Measurements from ENCODE around the gene ATRNL1. TPM values are rescaled to one million over a fixed set of nuclear protein-coding genes. Genes with fewer than 3 reads are reported as not detected.

ATRNL1 gene
- total and polyA plus RNA-seq, 2 of the 8 experiments (the other 6 are each of a cell fraction or from before 2014, with no cell fraction given): 5.1 to 17.6 TPM

GRCh38 chr10:115093776-115094408 is 727 bp downstream of the ATRNL1 start:
- CTCF ChIA-PET (ENCODE audit: partially characterized antibody): interaction anchor here (0.7 to 3.6 kb wide), 7 partner anchors 10 to 613 kb away, joined by 3 to 19 read pairs (median 3); no protein-coding TSS in a partner anchor
- Histone ChIP-seq H3K14ac (ENCODE audit: insufficient read length) (no peak overlapping the region), H3K79me1 (ENCODE audit: low read depth, low read length) (no peaks in the 10 kb centered on the region), H3K4me2 (ENCODE audit: insufficient read depth in 1 of 2, low read depth in 2 of 2, low read length in 2 of 2) (peak overlapping the region; percentile 88 to 89), H3K4ac (replicated peaks; ENCODE audit: insufficient read length, low read depth, low read length) (no peak overlapping the region), H3K56ac (replicated peaks; ENCODE audit: insufficient read length, low read depth, low read length) (no peak overlapping the region), H4K91ac (replicated peaks; ENCODE audit: insufficient read length, low read length) (no peak overlapping the region), H4K20me1 (replicated peaks in 1 of 2; ENCODE audit: control insufficient read depth in 1 of 2, insufficient read depth in 2 of 2, low read length in 2 of 2) (peaks cover 0 to 2% of the 10 kb centered on the region in 2 experiments), H2BK5ac (ENCODE audit: low read depth, low read length) (no peak overlapping the region), H2AK5ac (ENCODE audit: low read depth, low read length) (no peak overlapping the region), H3K27me3 (replicated peaks in 1 of 4; ENCODE audit: control insufficient read depth in 3 of 4, extremely low read depth in 1 of 4, insufficient read depth in 3 of 4, low read length in 3 of 4) (peaks cover 0 to 20% (median 10%) of the 10 kb centered on the region in 4 experiments; a peak in 4 of 7 replicates), H2BK12ac (ENCODE audit: low read depth, low read length) (no peak overlapping the region), H3K27ac (ENCODE audit: low read depth, low read length) (no peak overlapping the region; the same call in 1 of the 2 replicates), H3K4me3 (ENCODE audit: extremely low read depth in 1 of 4, insufficient read depth in 2 of 4, low read depth in 3 of 4, low read length in 4 of 4) (peak overlapping the region; percentile 70 to 95 (median 78)), H3K4me1 (replicated peaks in 1 of 4; ENCODE audit: control insufficient read depth in 3 of 4, insufficient read depth in 4 of 4, low read length in 3 of 4) (peaks cover 0 to 8% (median under 1%) of the 10 kb centered on the region in 4 experiments; a peak in 3 of 7 replicates), H3K79me2 (ENCODE audit: control insufficient read depth in 1 of 2, insufficient read depth in 2 of 2, low read length in 2 of 2) (0 out of 4 replicates have a peak, but pooled peaks cover 0 to 7% of the 10 kb centered on the region in 2 experiments), H3K23me2 (ENCODE audit: low read depth, low read length) (peaks cover 7% of the 10 kb centered on the region; the same call in 1 of the 2 replicates), H3K23ac (ENCODE audit: insufficient read length) (no peak overlapping the region), H3K18ac (ENCODE audit: extremely low read depth, low read length) (peak overlapping the region; percentile 48; the same call in 1 of the 2 replicates), H2AFZ (ENCODE audit: low read length) (no peak overlapping the region; the same call in 1 of the 2 replicates), H3K9ac (replicated peaks in 1 of 4; ENCODE audit: extremely low read depth in 1 of 4, low read depth in 3 of 4, low read length in 3 of 4) (peak overlapping the region in 1 of 4 experiments; percentile 24; a peak in 3 of 7 replicates), H2BK120ac (replicated peaks; ENCODE audit: low read depth, low read length) (no peak overlapping the region), H3K9me3 (ENCODE audit: insufficient read depth in 2 of 2, low read depth in 1 of 2, low read length in 1 of 2) (no peaks in the 10 kb centered on the region), H4K8ac (ENCODE audit: extremely low read depth, insufficient read depth, low read length) (peak overlapping the region; percentile 89; the same call in 1 of the 2 replicates), H3K36me3 (ENCODE audit: control insufficient read depth in 2 of 4, insufficient read depth in 4 of 4, low read length in 3 of 4) (no peaks in the 10 kb centered on the region), H2BK20ac (ENCODE audit: low read length) (no peak overlapping the region), H4K5ac (ENCODE audit: insufficient read length, low read depth, low read length) (no peak overlapping the region), H2BK15ac (ENCODE audit: low read length) (no peak overlapping the region)
- no peak for FAIRE-seq
- 1% methylated on average over 35 of the region's 61 CpGs; no CpG with 5 or more reads in 1 of the 2 experiments for WGBS, 2 experiments (ENCODE audit: extremely low coverage in 1 of 2, insufficient coverage in 1 of 2, insufficient read length in 1 of 2, insufficient replicate concordance in 2 of 2, low coverage in 1 of 2, low lambda C conversion rate in 2 of 2, missing lambda C conversion rate in 1 of 2)
- POLR2A ChIA-PET (ENCODE audit: partially characterized antibody): no interaction called here
- peak in 1 of 2 experiments; percentile 82 for DNase-seq (ENCODE audit: low read depth in 1 of 2, low spot score in 2 of 2)
- TF ChIP-seq SP1 (IDR thresholded peaks at IDR 0.05; ENCODE audit: low read depth, low read length): no peak
- peak; percentile 27 to 48 (median 30); a peak in 3 of 4 replicates for TF ChIP-seq CTCF (IDR thresholded peaks at IDR 0.05; ENCODE audit: control extremely low read depth in 1 of 3, insufficient read depth in 1 of 3, low read depth in 1 of 3, low read length in 3 of 3)
- TF ChIP-seq ZNF274 (IDR thresholded peaks at IDR 0.05; ENCODE audit: borderline replicate concordance, extremely low read depth, low read length): no peak
- peak in 1 of 2 experiments; percentile 29; a peak in 1 of 4 replicates for TF ChIP-seq RAD21 (IDR thresholded peaks at IDR 0.05 in 1 of 2, conservative IDR thresholded peaks at IDR 0.05 in 1 of 2; ENCODE audit: low read depth in 2 of 2, low read length in 2 of 2)
- TF ChIP-seq SP2 (IDR thresholded peaks at IDR 0.05; ENCODE audit: low read length): no peak
- TF ChIP-seq ATF3 (IDR thresholded peaks at IDR 0.05; ENCODE audit: insufficient read depth, low read depth, low read length): no peak
- TF ChIP-seq TAF1 (IDR thresholded peaks at IDR 0.05; ENCODE audit: low read depth, low read length): no peak
- no peak for TF ChIP-seq FOSL1 (IDR thresholded peaks at IDR 0.05; ENCODE audit: insufficient read depth, low read depth, low read length)

Data from H1 (cell line).